ENCODE data around the gene TECPR2.
"Not testable (repeated sequence)": the region's sequence is repeated elsewhere in the genome, so short reads cannot be mapped to it uniquely, and the experiment has no call there.

Gene TECPR2

GRCh38 chr14:102544747-102545460 lies 182.2 kb downstream of the TECPR2 start:
- Histone ChIP-seq H3K79me1 (ENCODE audit: low read length) (peaks cover 21% of the 10 kb centered on the region), H3K79me2 (ENCODE audit: control insufficient read depth, insufficient read depth, low read length, poor library complexity) (peaks cover 8% of the 10 kb centered on the region), H3K9me3 (ENCODE audit: insufficient read depth, low read depth, low read length) (peaks cover 1% of the 10 kb centered on the region), H4K8ac (ENCODE audit: low read depth, low read length) (peak overlapping the region; percentile 7), H3K4me2 (ENCODE audit: low read length) (peak overlapping the region; percentile 54), H3K4ac (ENCODE audit: low read depth, low read length) (peak overlapping the region; percentile 66), H4K91ac (ENCODE audit: low read depth, low read length) (peak overlapping the region; percentile 96), H4K12ac (ENCODE audit: low read depth, low read length) (peak overlapping the region; percentile 21), H2BK5ac (ENCODE audit: low read depth, low read length, poor library complexity) (peak overlapping the region; percentile 65), H3K4me1 (ENCODE audit: control insufficient read depth in 1 of 2, insufficient read depth in 2 of 2, low read length in 2 of 2) (peaks cover 24 to 30% of the 10 kb centered on the region in 2 experiments), H3K23ac (ENCODE audit: low read length) (no peak overlapping the region), H3K4me3 (ENCODE audit: low read depth, low read length) (no peak overlapping the region), H3K9ac (ENCODE audit: low read length) (no peak overlapping the region), H3K27ac (ENCODE audit: low read depth, low read length) (peak overlapping the region; percentile 57), H3K27me3 (ENCODE audit: insufficient read depth, low read length) (no peaks in the 10 kb centered on the region), H3K36me3 (ENCODE audit: control insufficient read depth in 1 of 2, insufficient read depth in 2 of 2, low read length in 2 of 2) (no peaks in the 10 kb centered on the region), H2BK120ac (ENCODE audit: insufficient read depth, low read length, poor library complexity) (peak overlapping the region; percentile 79), H2AK5ac (ENCODE audit: low read length) (no peak overlapping the region), H3K18ac (ENCODE audit: low read length) (peak overlapping the region; percentile 52), H2BK12ac (ENCODE audit: low read length) (peak overlapping the region; percentile 43), H2AFZ (ENCODE audit: insufficient read depth, low read length, poor library complexity) (peak overlapping the region; percentile 37), H3K14ac (ENCODE audit: low read length) (peak overlapping the region; percentile 25)
- DNase-seq = peak in 1 of 2 donors; percentile 22
- no CpG with 5 or more reads among the region's 66 CpGs for WGBS (ENCODE audit: extremely low coverage, insufficient coverage, insufficient read length)

- H2BK5ac ChIP-seq (ENCODE audit: low read depth, low read length, poor library complexity) = peak overlapping the region; percentile 28
- H4K91ac ChIP-seq (ENCODE audit: low read depth, low read length) = peak overlapping the region; percentile 96
- peaks cover 1% of the 10 kb centered on the region for H3K9me3 ChIP-seq (ENCODE audit: insufficient read depth, low read depth, low read length)
- H3K9ac ChIP-seq (ENCODE audit: low read length) = no peak overlapping the region
- peak overlapping the region; percentile 79 for H2BK120ac ChIP-seq (ENCODE audit: insufficient read depth, low read length, poor library complexity)
- H2BK12ac ChIP-seq (ENCODE audit: low read length) = peak overlapping the region; percentile 43
- peak overlapping the region; percentile 31 for H2AFZ ChIP-seq (ENCODE audit: insufficient read depth, low read length, poor library complexity)
- peak overlapping the region; percentile 52 for H3K18ac ChIP-seq (ENCODE audit: low read length)
- H3K4ac ChIP-seq (ENCODE audit: low read depth, low read length) = peak overlapping the region; percentile 9
- H3K23ac ChIP-seq (ENCODE audit: low read length) = no peak overlapping the region
- peak overlapping the region; percentile 7 for H4K8ac ChIP-seq (ENCODE audit: low read depth, low read length)
- peak overlapping the region; percentile 19 for H4K12ac ChIP-seq (ENCODE audit: low read depth, low read length)
- no peak overlapping the region for H3K4me3 ChIP-seq (ENCODE audit: low read depth, low read length)
- no peaks in the 10 kb centered on the region for H3K27me3 ChIP-seq (ENCODE audit: insufficient read depth, low read length)
- H3K4me1 ChIP-seq (ENCODE audit: control insufficient read depth in 1 of 2, insufficient read depth in 2 of 2, low read length in 2 of 2) = peaks cover 24 to 27% of the 10 kb centered on the region in 2 experiments
- no CpG with 5 or more reads among the region's 29 CpGs for WGBS (ENCODE audit: extremely low coverage, insufficient coverage, insufficient read length)
- H3K79me1 ChIP-seq (ENCODE audit: low read length) = peaks cover 21% of the 10 kb centered on the region
- H3K4me2 ChIP-seq (ENCODE audit: low read length) = peak overlapping the region; percentile 54
- H3K14ac ChIP-seq (ENCODE audit: low read length) = peak overlapping the region; percentile 72
- peak; percentile 44 to 62 for DNase-seq
- peak overlapping the region; percentile 57 for H3K27ac ChIP-seq (ENCODE audit: low read depth, low read length)
- H3K36me3 ChIP-seq (ENCODE audit: control insufficient read depth in 1 of 2, insufficient read depth in 2 of 2, low read length in 2 of 2) = no peaks in the 10 kb centered on the region
- peaks cover 8% of the 10 kb centered on the region for H3K79me2 ChIP-seq (ENCODE audit: control insufficient read depth, insufficient read depth, low read length, poor library complexity)
- H2AK5ac ChIP-seq (ENCODE audit: low read length) = no peak overlapping the region
Measured at GRCh38 chr14:102545461-102546265, 182.9 kb downstream of the TECPR2 start.

GRCh38 chr14:102548616-102549240 lies 186.0 kb downstream of the TECPR2 start:
- Histone ChIP-seq H3K9me3 (ENCODE audit: insufficient read depth, low read depth, low read length) (no peaks in the 10 kb centered on the region), H3K23ac (ENCODE audit: low read length) (no peak overlapping the region), H2AFZ (ENCODE audit: insufficient read depth, low read length, poor library complexity) (no peak overlapping the region), H2BK120ac (ENCODE audit: insufficient read depth, low read length, poor library complexity) (no peak overlapping the region), H3K79me2 (ENCODE audit: control insufficient read depth, insufficient read depth, low read length, poor library complexity) (peaks cover 8% of the 10 kb centered on the region), H3K4me1 (ENCODE audit: control insufficient read depth in 1 of 2, insufficient read depth in 2 of 2, low read length in 2 of 2) (peaks cover 26 to 33% of the 10 kb centered on the region in 2 experiments), H4K8ac (ENCODE audit: low read depth, low read length) (no peak overlapping the region), H3K27ac (ENCODE audit: low read depth, low read length) (no peak overlapping the region), H3K9ac (ENCODE audit: low read length) (no peak overlapping the region), H2AK5ac (ENCODE audit: low read length) (no peak overlapping the region), H3K14ac (ENCODE audit: low read length) (no peak overlapping the region), H3K18ac (ENCODE audit: low read length) (no peak overlapping the region), H3K36me3 (ENCODE audit: control insufficient read depth in 1 of 2, insufficient read depth in 2 of 2, low read length in 2 of 2) (no peaks in the 10 kb centered on the region), H3K4me2 (ENCODE audit: low read length) (no peak overlapping the region), H3K79me1 (ENCODE audit: low read length) (peaks cover 28% of the 10 kb centered on the region), H3K4me3 (ENCODE audit: low read depth, low read length) (no peak overlapping the region), H3K27me3 (ENCODE audit: insufficient read depth, low read length) (no peaks in the 10 kb centered on the region), H2BK5ac (ENCODE audit: low read depth, low read length, poor library complexity) (no peak overlapping the region), H4K12ac (ENCODE audit: low read depth, low read length) (no peak overlapping the region), H2BK12ac (ENCODE audit: low read length) (no peak overlapping the region), H4K91ac (ENCODE audit: low read depth, low read length) (no peak overlapping the region), H3K4ac (ENCODE audit: low read depth, low read length) (no peak overlapping the region)
- WGBS (ENCODE audit: extremely low coverage, insufficient coverage, insufficient read length) = no CpG with 5 or more reads among the region's 3 CpGs
- no peak for DNase-seq

- not testable (repeated sequence) for H3K79me2 ChIP-seq (ENCODE audit: control insufficient read depth, insufficient read depth, low read length, poor library complexity); H2BK12ac ChIP-seq (ENCODE audit: low read length); H2AFZ ChIP-seq (ENCODE audit: insufficient read depth, low read length, poor library complexity); H4K12ac ChIP-seq (ENCODE audit: low read depth, low read length); H3K36me3 ChIP-seq (ENCODE audit: control insufficient read depth in 1 of 2, insufficient read depth in 2 of 2, low read length in 2 of 2); H3K23ac ChIP-seq (ENCODE audit: low read length); H3K27me3 ChIP-seq (ENCODE audit: insufficient read depth, low read length); H4K8ac ChIP-seq (ENCODE audit: low read depth, low read length); H3K9me3 ChIP-seq (ENCODE audit: insufficient read depth, low read depth, low read length); H3K18ac ChIP-seq (ENCODE audit: low read length); H3K14ac ChIP-seq (ENCODE audit: low read length); H3K4me2 ChIP-seq (ENCODE audit: low read length); H3K9ac ChIP-seq (ENCODE audit: low read length); H3K27ac ChIP-seq (ENCODE audit: low read depth, low read length); H2BK5ac ChIP-seq (ENCODE audit: low read depth, low read length, poor library complexity); H3K4ac ChIP-seq (ENCODE audit: low read depth, low read length); H2AK5ac ChIP-seq (ENCODE audit: low read length); H2BK120ac ChIP-seq (ENCODE audit: insufficient read depth, low read length, poor library complexity); H3K4me3 ChIP-seq (ENCODE audit: low read depth, low read length)
- no CpG with 5 or more reads among the region's 3 CpGs for WGBS (ENCODE audit: extremely low coverage, insufficient coverage, insufficient read length)
- H3K4me1 ChIP-seq (ENCODE audit: control insufficient read depth in 1 of 2, insufficient read depth in 2 of 2, low read length in 2 of 2) = peaks cover 11 to 18% of the 10 kb centered on the region in 2 experiments
- DNase-seq = peak in 1 of 2 donors; percentile 50
- H3K79me1 ChIP-seq (ENCODE audit: low read length) = peaks cover 18% of the 10 kb centered on the region
- H4K91ac ChIP-seq (ENCODE audit: low read depth, low read length) = peak overlapping the region; percentile 2
Measured at GRCh38 chr14:102550927-102551401, 188.2 kb downstream of the TECPR2 start.
